Progenitor cell of endocrine pancreas (in vitro differentiated cells): ENCODE measurements around the gene PXDC1. TPM values are rescaled to one million over a fixed set of nuclear protein-coding genes. Genes with fewer than 3 reads are reported as not detected.

Source experiments
- DNase-seq: peaks from one replicate; pipeline ENCODE4 v3.0.0; 2021; ENCODE audit warnings: low spot score; ENCODE audit not compliant: unreplicated experiment
- H3K27ac Mint-ChIP-seq: 2 replicates; pipeline ENCODE4 v1.8.0; 2021; ENCODE audit warnings: mild to moderate bottlenecking, moderate library complexity, mixed read lengths
- H3K27me3 Mint-ChIP-seq: 2 replicates; pipeline ENCODE4 v1.8.0; 2021; ENCODE audit warnings: mixed read lengths
- H3K36me3 Mint-ChIP-seq: 2 replicates; pipeline ENCODE4 v1.8.0; 2022; ENCODE audit warnings: mixed read lengths; ENCODE audit not compliant: insufficient read depth
- H3K4me1 Mint-ChIP-seq: 2 replicates; pipeline ENCODE4 v1.8.0; 2021; ENCODE audit warnings: low read depth, mixed read lengths
- H3K4me3 Mint-ChIP-seq: 2 replicates; pipeline ENCODE4 v1.8.0; 2021; ENCODE audit warnings: low read depth, mild to moderate bottlenecking, moderate library complexity, mixed read lengths
- H3K9me3 Mint-ChIP-seq: 2 replicates; pipeline ENCODE4 v1.8.0; 2021; ENCODE audit warnings: low read depth, mixed read lengths
- CTCF ChIP-seq: fragments of 200-600 bp; sonication (generic); IDR thresholded peaks from one replicate; pipeline ENCODE4 v1.5.0; 2021; ENCODE audit warnings: antibody characterized with exemption, mild to moderate bottlenecking; ENCODE audit not compliant: unreplicated experiment
- total RNA-seq: library from RNA; stranded (reverse); gene quantifications from 2 replicates; pipeline ENCODE4 v1.2.1, GENCODE V29; 2021

PXDC1 gene
- total RNA-seq, 1 donor from 2014 or later: 4.8 TPM

DNA sequence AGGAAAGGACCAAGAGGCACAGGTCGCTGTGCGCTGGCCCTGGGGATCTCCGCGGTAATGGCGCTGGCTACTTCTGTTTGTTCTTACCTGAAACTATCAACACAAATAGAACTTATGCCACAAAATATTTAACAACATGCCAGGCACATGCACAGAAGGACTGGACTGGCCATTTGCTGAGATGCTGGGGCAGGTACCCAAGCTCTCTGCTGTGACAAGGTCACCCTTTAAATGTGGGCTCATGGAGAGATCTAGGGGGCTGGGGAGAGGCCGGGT lies 28.0 kb upstream of the PXDC1 start:
- Mint-ChIP-seq H3K27me3 (peaks cover 12% of the 10 kb centered on the region), H3K4me3 (no peak overlapping the region), H3K27ac (no peak overlapping the region), H3K36me3 (no peaks in the 10 kb centered on the region), H3K4me1 (no peaks in the 10 kb centered on the region), H3K9me3 (no peaks in the 10 kb centered on the region)
- no peak for DNase-seq
- TF ChIP-seq CTCF: no peak

GRCh38 chr6:3778701-3779573 lies 27.4 kb upstream of the PXDC1 start:
- Mint-ChIP-seq H3K4me1 (no peaks in the 10 kb centered on the region), H3K9me3 (no peaks in the 10 kb centered on the region), H3K27ac (no peak overlapping the region), H3K4me3 (no peak overlapping the region), H3K27me3 (peaks cover 12% of the 10 kb centered on the region), H3K36me3 (no peaks in the 10 kb centered on the region)
- no peak for TF ChIP-seq CTCF
- DNase-seq: no peak

DNA sequence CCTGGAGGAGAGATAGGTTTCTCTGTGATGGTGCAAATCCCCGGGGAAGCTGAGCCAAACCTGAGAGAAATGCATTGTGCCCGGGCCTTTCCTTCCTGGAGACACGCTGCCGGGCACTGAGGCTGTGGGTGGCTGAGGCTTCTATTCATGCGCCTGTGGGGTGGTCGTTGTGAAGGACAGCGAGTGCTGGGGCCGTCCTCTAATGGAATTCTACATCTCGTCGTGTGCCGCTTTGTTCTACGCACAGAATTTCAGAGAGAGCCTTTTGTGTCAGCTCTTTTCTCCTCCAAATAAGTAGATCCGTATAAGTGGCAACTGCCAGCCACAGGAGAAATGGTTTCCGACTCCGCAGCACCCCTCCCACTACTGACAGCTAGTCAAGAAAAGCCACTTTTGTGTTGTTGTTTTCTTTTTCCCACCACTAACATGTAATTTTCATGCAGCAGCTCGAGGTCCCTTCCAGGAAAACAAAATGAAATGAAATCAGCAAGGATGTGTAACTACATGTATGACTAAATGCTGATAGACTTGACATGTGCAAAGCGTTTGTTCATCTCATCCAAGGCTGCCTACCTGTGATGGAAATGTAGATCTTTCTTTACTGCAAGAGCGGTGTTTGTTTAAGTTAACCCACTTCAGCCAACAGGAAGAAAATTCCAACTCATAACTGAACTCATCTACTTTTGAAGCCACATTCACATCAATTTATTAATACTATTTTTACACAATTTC lies 26.4 kb upstream of the PXDC1 start:
- no peak overlapping the region for H3K27ac Mint-ChIP-seq
- DNase-seq: no peak
- peaks cover 12% of the 10 kb centered on the region for H3K27me3 Mint-ChIP-seq
- no peak for TF ChIP-seq CTCF
- no peaks in the 10 kb centered on the region for H3K4me1 Mint-ChIP-seq
- H3K9me3 Mint-ChIP-seq: no peaks in the 10 kb centered on the region
- no peak overlapping the region for H3K4me3 Mint-ChIP-seq
- no peaks in the 10 kb centered on the region for H3K36me3 Mint-ChIP-seq

DNA sequence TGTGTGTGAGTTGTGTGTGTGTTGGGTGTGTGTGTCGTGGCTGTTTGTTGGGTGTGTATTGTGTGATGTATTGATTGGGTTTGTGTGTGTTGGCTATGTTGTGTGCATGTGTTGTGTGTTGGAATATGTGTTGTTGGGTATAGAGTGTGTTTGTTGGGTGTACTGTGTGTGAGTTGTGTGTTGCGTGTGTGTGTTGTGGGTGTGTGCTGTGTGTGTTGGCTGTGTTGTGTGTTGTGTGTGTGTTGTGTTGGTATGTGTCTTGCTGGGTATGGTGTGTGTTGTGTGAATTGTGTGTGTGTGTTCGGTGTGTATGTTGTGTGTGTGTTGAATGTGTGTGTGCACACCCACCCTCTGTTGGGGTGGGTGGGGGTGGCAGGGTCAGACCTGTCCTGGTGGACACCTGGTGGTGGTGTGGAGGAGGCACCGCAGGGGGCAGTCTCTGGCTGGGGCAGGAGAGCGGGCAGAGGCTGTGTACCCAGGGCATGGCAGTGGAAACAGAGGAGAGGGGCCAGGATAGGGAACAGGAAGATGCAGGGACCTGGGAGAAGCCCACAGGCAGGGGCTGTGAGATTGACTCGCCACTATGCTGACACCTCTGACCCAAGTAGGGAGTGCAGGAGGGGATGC lies 25.5 kb upstream of the PXDC1 start:
- H3K4me3 Mint-ChIP-seq: no peak overlapping the region
- no peaks in the 10 kb centered on the region for H3K4me1 Mint-ChIP-seq
- no peak for DNase-seq
- no peaks in the 10 kb centered on the region for H3K36me3 Mint-ChIP-seq
- peak; percentile 33 for TF ChIP-seq CTCF
- H3K27ac Mint-ChIP-seq: peak overlapping the region; percentile 22
- peaks cover 12% of the 10 kb centered on the region for H3K27me3 Mint-ChIP-seq
- H3K9me3 Mint-ChIP-seq: no peaks in the 10 kb centered on the region

- no peak for TF ChIP-seq CTCF
- H3K4me1 Mint-ChIP-seq: no peaks in the 10 kb centered on the region
- no peaks in the 10 kb centered on the region for H3K9me3 Mint-ChIP-seq
- no peak overlapping the region for H3K27ac Mint-ChIP-seq
- peaks cover 17% of the 10 kb centered on the region for H3K27me3 Mint-ChIP-seq
- no peaks in the 10 kb centered on the region for H3K36me3 Mint-ChIP-seq
- no peak for DNase-seq
- no peak overlapping the region for H3K4me3 Mint-ChIP-seq
Measured at GRCh38 chr6:3775847-3776246, 24.3 kb upstream of the PXDC1 start.
